ENCODE results near the gene PTGFRN.

- no peak for TF ChIP-seq EZH2phosphoT487 (IDR thresholded peaks at IDR 0.05; ENCODE audit: unreplicated experiment)
- TF ChIP-seq, protein P1, sequence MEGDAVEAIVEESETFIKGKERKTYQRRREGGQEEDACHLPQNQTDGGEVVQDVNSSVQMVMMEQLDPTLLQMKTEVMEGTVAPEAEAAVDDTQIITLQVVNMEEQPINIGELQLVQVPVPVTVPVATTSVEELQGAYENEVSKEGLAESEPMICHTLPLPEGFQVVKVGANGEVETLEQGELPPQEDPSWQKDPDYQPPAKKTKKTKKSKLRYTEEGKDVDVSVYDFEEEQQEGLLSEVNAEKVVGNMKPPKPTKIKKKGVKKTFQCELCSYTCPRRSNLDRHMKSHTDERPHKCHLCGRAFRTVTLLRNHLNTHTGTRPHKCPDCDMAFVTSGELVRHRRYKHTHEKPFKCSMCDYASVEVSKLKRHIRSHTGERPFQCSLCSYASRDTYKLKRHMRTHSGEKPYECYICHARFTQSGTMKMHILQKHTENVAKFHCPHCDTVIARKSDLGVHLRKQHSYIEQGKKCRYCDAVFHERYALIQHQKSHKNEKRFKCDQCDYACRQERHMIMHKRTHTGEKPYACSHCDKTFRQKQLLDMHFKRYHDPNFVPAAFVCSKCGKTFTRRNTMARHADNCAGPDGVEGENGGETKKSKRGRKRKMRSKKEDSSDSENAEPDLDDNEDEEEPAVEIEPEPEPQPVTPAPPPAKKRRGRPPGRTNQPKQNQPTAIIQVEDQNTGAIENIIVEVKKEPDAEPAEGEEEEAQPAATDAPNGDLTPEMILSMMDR (conservative IDR thresholded peaks at IDR 0.05; ENCODE audit: low read depth in 2 of 2) = no peak
- TF ChIP-seq EZH2 (IDR thresholded peaks at IDR 0.05; ENCODE audit: low read depth, unreplicated experiment) = no peak
- TF ChIP-seq, protein P2, sequence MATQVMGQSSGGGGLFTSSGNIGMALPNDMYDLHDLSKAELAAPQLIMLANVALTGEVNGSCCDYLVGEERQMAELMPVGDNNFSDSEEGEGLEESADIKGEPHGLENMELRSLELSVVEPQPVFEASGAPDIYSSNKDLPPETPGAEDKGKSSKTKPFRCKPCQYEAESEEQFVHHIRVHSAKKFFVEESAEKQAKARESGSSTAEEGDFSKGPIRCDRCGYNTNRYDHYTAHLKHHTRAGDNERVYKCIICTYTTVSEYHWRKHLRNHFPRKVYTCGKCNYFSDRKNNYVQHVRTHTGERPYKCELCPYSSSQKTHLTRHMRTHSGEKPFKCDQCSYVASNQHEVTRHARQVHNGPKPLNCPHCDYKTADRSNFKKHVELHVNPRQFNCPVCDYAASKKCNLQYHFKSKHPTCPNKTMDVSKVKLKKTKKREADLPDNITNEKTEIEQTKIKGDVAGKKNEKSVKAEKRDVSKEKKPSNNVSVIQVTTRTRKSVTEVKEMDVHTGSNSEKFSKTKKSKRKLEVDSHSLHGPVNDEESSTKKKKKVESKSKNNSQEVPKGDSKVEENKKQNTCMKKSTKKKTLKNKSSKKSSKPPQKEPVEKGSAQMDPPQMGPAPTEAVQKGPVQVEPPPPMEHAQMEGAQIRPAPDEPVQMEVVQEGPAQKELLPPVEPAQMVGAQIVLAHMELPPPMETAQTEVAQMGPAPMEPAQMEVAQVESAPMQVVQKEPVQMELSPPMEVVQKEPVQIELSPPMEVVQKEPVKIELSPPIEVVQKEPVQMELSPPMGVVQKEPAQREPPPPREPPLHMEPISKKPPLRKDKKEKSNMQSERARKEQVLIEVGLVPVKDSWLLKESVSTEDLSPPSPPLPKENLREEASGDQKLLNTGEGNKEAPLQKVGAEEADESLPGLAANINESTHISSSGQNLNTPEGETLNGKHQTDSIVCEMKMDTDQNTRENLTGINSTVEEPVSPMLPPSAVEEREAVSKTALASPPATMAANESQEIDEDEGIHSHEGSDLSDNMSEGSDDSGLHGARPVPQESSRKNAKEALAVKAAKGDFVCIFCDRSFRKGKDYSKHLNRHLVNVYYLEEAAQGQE (IDR thresholded peaks at IDR 0.05; ENCODE audit: unreplicated experiment) = no peak
Measured at GRCh38 chr1:116906812-116907211, 2.9 kb upstream of the PTGFRN start.
